GM19238 (cell line): ENCODE measurements around the gene TULP4.
"Not testable (repeated sequence)": the region's sequence is repeated elsewhere in the genome, so short reads cannot be mapped to it uniquely, and the experiment has no call there.

ENCODE experiments used
- DNase-seq: peaks from one replicate; pipeline ENCODE4 v3.0.0; 2011; ENCODE audit warnings: low spot score; ENCODE audit not compliant: insufficient read length

TULP4 gene

GRCh38 chr6:158554611-158555361, 242.5 kb downstream of the TULP4 start:
- DNase-seq = no peak

GRCh38 chr6:158556113-158556512, 243.8 kb downstream of the TULP4 start:
- no peak for DNase-seq

GRCh38 chr6:158557110-158557509, 244.8 kb downstream of the TULP4 start:
- not testable (repeated sequence) for DNase-seq

- DNase-seq = no peak
Measured at GRCh38 chr6:158557927-158558326, 245.7 kb downstream of the TULP4 start.

GRCh38 chr6:158558415-158559306, 246.4 kb downstream of the TULP4 start:
- DNase-seq = no peak

- no peak for DNase-seq
Measured at GRCh38 chr6:158559338-158559894, 247.2 kb downstream of the TULP4 start.

GRCh38 chr6:158559895-158560835, 247.9 kb downstream of the TULP4 start, which contains the start of gene TMEM181:
Gene TMEM181, plus strand, starts transcription at chr6:158560091. Its CDS starts 134 bp downstream, at chr6:158560225.
- DNase-seq = peak; percentile 79

- DNase-seq = no peak
Measured at GRCh38 chr6:158560836-158561320, 248.6 kb downstream of the TULP4 start.
